ENCODE measurements around the gene CPO. TPM values are rescaled to one million over a fixed set of nuclear protein-coding genes. Genes with fewer than 3 reads are reported as not detected.

Gene CPO
- total RNA-seq, 1 donor from 2014 or later, result not detected

DNA sequence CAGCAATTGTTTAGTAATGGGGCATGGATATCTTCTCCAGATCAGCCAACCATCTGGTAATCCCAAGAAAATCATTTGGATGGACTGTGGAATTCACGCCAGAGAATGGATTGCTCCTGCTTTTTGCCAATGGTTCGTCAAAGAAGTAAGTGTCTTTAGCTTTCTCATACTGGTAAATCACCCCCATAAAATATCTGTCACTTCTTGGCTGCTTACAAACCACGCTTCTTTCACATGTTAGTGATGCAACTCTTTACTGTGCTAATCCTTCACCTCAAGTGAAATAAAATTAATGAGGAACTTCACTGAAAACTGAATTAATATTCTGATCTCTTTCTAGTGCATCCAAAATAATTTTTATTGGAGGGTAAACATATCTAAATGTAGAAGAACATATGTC is 18.9 kb downstream of the CPO start:
- Mint-ChIP-seq H3K4me1 (ENCODE audit: low read depth, unreplicated experiment) (no peaks in the 10 kb centered on the region), H3K9me3 (ENCODE audit: unreplicated experiment) (peaks cover 5% of the 10 kb centered on the region), H3K27me3 (ENCODE audit: unreplicated experiment) (peaks cover 2% of the 10 kb centered on the region), H3K4me3 (ENCODE audit: unreplicated experiment) (no peak overlapping the region), H3K36me3 (ENCODE audit: unreplicated experiment) (peaks cover 12% of the 10 kb centered on the region), H3K27ac (ENCODE audit: unreplicated experiment) (no peak overlapping the region)
- DNase-seq, result no peak
- TF ChIP-seq CTCF (IDR thresholded peaks at IDR 0.05; ENCODE audit: partially characterized antibody, unreplicated experiment), result no peak

DNA sequence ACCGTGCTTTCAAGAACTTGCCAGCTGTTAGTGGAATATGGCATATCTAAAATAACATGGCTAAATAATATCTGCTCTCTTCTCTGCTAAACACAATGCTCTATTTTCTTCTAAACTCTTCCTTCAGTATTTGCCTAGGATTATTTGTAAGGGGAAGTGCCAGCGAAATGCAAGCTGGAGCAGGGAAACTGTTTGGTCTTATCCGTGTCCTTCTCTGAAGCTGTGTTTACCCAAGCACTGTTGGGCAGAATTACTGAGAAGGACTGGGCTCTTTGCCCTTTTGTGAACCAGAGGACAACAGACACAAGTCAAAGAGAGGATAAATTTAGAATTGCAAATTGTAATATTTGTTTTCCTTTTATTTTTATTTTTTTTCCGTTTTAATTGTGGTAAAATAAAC is 23.6 kb downstream of the CPO start:
- TF ChIP-seq CTCF (IDR thresholded peaks at IDR 0.05; ENCODE audit: partially characterized antibody, unreplicated experiment), result no peak
- H3K27ac Mint-ChIP-seq (ENCODE audit: unreplicated experiment), result no peak overlapping the region
- no peaks in the 10 kb centered on the region for H3K27me3 Mint-ChIP-seq (ENCODE audit: unreplicated experiment)
- no peaks in the 10 kb centered on the region for H3K4me1 Mint-ChIP-seq (ENCODE audit: low read depth, unreplicated experiment)
- H3K4me3 Mint-ChIP-seq (ENCODE audit: unreplicated experiment), result no peak overlapping the region
- no peaks in the 10 kb centered on the region for H3K36me3 Mint-ChIP-seq (ENCODE audit: unreplicated experiment)
- no peak for DNase-seq
- peaks cover 3% of the 10 kb centered on the region for H3K9me3 Mint-ChIP-seq (ENCODE audit: unreplicated experiment)

- TF ChIP-seq CTCF (IDR thresholded peaks at IDR 0.05; ENCODE audit: partially characterized antibody, unreplicated experiment), result no peak
- Mint-ChIP-seq H3K4me1 (ENCODE audit: low read depth, unreplicated experiment) (no peaks in the 10 kb centered on the region), H3K36me3 (ENCODE audit: unreplicated experiment) (no peaks in the 10 kb centered on the region), H3K9me3 (ENCODE audit: unreplicated experiment) (peaks cover 3% of the 10 kb centered on the region), H3K27ac (ENCODE audit: unreplicated experiment) (no peak overlapping the region), H3K27me3 (ENCODE audit: unreplicated experiment) (no peaks in the 10 kb centered on the region), H3K4me3 (ENCODE audit: unreplicated experiment) (no peak overlapping the region)
- DNase-seq, result no peak
These were observed 29.1 kb downstream of the CPO start for GRCh38 chr2:206968134-206969086.

DNA sequence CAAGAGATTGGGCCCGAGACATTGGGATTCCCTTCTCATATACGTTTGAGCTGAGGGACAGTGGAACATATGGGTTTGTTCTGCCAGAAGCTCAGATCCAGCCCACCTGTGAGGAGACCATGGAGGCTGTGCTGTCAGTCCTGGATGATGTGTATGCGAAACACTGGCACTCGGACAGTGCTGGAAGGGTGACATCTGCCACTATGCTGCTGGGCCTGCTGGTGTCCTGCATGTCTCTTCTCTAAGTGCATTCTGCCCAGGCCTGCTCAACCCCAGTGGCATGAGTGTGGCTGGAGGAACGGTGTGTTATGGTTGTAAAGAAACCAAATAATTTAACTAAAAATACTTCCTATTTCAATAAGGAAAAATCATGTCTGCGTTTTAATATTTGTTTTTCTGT is 29.9 kb downstream of the CPO start:
- Mint-ChIP-seq H3K27me3 (ENCODE audit: unreplicated experiment) (no peaks in the 10 kb centered on the region), H3K9me3 (ENCODE audit: unreplicated experiment) (peaks cover 3% of the 10 kb centered on the region), H3K36me3 (ENCODE audit: unreplicated experiment) (no peaks in the 10 kb centered on the region), H3K27ac (ENCODE audit: unreplicated experiment) (no peak overlapping the region), H3K4me3 (ENCODE audit: unreplicated experiment) (no peak overlapping the region), H3K4me1 (ENCODE audit: low read depth, unreplicated experiment) (no peaks in the 10 kb centered on the region)
- TF ChIP-seq CTCF (IDR thresholded peaks at IDR 0.05; ENCODE audit: partially characterized antibody, unreplicated experiment), result no peak
- DNase-seq, result no peak
